ENCODE measurements around the gene TMC5.

DNA sequence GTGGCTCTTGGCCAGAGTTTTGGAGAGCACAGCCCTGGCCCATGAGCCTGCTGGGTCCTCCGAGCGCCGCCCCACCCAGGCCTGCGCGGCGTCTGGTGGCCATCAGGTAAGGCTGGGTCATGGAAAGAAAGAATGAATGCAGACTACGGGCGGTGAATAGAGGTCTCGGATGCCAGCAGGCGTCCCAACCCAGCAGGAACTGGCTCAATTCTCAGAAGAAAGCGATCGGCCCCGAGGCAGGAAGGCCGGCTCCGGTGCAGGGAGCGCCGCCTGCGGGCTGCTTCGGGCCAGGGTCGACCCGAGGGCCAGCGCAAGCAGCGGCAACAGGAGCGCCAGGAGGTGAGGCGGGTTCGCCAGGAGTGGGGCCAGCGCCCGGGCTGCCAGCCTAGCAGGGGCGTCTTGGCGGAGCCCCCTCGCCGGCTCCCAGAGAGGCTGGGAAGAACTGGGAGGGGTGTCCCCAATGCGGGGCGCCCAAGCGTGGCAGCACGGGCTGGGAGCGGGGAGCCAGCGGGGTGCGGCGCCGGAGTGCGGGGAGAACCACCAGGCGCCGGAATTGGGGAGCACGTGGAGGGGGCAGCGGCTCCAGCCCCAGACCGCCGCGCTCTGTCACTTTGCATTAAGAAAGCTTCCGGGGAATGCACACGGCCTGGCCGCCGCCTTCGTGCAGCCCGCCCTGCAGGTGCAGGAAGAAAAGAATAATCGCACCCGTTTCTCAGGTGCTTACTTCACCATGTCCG, 7.1 kb upstream of the TMC5 start:
- TF ChIP-seq, protein P1, sequence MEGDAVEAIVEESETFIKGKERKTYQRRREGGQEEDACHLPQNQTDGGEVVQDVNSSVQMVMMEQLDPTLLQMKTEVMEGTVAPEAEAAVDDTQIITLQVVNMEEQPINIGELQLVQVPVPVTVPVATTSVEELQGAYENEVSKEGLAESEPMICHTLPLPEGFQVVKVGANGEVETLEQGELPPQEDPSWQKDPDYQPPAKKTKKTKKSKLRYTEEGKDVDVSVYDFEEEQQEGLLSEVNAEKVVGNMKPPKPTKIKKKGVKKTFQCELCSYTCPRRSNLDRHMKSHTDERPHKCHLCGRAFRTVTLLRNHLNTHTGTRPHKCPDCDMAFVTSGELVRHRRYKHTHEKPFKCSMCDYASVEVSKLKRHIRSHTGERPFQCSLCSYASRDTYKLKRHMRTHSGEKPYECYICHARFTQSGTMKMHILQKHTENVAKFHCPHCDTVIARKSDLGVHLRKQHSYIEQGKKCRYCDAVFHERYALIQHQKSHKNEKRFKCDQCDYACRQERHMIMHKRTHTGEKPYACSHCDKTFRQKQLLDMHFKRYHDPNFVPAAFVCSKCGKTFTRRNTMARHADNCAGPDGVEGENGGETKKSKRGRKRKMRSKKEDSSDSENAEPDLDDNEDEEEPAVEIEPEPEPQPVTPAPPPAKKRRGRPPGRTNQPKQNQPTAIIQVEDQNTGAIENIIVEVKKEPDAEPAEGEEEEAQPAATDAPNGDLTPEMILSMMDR (IDR thresholded peaks at IDR 0.05; ENCODE audit: control extremely low read depth in 1 of 3, insufficient read depth in 1 of 3, low read depth in 1 of 3, low read length in 3 of 3), result peak; percentile 36 to 49 (median 38)
- TF ChIP-seq EZH2 (IDR thresholded peaks at IDR 0.05; ENCODE audit: low read depth, low read length, severe bottlenecking) (peak; percentile 48), PHF8 (conservative IDR thresholded peaks at IDR 0.05; ENCODE audit: low read depth, low read length) (peak; percentile 53), RXRA (IDR thresholded peaks at IDR 0.05; ENCODE audit: insufficient read depth, low read depth, low read length) (no peak), SP4 (IDR thresholded peaks at IDR 0.05; ENCODE audit: low read length) (no peak), POLR2A (IDR thresholded peaks at IDR 0.05; ENCODE audit: control extremely low read depth in 1 of 2, low read depth in 2 of 2, low read length in 2 of 2) (no peak), TAF7 (optimal IDR thresholded peaks at IDR 0.05; ENCODE audit: borderline replicate concordance, low read depth, low read length) (no peak)
